GM21825 (cell line): Measurements from ENCODE around the gene EFNA3.
A peak's percentile ranks its signal among the peaks of the same experiment; 100 is the strongest.

Experiments used
- ATAC-seq: cut with Tn5 transposase; IDR thresholded peaks from one replicate; pipeline ENCODE4 v1.9.1; 2021; ENCODE audit warnings: mild to moderate bottlenecking, moderate library complexity; ENCODE audit not compliant: unreplicated experiment

Gene EFNA3

DNA sequence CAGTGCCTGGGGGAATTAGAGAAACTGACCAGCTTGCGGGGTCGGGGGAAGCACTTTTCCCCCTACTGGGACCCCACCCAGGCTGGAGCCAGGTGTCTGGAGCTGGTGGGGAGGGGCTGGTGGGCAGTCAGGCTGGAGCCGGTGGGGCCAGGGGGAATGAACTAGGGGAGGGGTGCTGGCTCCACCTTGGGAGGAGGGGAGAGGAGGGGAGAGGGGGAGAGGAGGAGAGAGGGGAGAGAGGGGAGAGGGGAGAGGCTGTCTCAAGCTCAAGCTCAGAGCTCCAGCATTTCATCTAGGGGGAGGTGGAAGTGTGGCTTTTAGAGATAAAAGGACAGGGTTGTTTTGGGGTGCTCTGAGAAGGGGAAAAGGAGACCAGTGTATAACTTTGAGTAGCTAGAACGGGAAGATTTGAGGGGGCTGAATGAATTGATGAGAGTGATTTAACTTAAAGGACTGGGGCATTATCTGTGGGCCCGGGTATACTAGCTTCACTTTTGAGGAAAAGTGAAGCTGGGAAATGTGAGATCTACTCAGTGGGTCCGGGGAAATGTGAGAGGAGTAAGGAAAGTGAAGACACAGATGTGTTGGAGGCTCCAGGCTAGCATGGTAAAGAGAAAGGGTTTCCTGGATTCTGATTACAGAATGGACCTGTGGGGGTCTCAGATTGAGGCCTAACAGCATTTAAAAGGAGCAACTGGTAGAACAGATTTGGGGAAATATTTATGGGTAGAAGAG is 51.8 kb downstream of the EFNA3 start:
- ATAC-seq: no peak

DNA sequence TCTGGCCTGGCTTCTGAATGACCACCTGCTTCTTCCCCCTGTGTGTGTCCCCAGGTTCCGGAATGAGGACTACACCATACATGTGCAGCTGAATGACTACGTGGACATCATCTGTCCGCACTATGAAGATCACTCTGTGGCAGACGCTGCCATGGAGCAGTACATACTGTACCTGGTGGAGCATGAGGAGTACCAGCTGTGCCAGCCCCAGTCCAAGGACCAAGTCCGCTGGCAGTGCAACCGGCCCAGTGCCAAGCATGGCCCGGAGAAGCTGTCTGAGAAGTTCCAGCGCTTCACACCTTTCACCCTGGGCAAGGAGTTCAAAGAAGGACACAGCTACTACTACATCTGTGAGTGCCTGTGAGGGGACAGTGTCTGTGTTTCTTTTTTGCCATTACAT is 52.6 kb downstream of the EFNA3 start:
- no peak for ATAC-seq

DNA sequence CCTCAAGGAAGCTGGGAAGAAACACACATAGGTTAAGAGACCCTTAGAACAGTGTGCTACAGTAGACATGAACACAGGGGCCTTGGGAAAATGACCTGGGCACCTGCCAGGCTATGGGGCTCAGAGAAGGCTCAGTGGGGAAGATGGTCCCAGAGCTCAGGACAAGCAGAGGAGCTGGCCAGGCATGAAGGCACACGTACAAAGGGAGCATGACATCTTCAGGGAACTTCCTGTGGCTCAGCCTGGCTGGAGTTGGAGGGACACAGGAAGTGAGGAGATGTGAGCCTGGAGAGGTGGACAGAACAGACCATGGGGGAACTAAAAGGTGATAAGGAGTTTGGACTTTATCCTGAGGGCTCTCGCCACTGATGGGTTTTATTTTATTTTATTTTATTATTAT is 53.2 kb downstream of the EFNA3 start:
- ATAC-seq: no peak

DNA sequence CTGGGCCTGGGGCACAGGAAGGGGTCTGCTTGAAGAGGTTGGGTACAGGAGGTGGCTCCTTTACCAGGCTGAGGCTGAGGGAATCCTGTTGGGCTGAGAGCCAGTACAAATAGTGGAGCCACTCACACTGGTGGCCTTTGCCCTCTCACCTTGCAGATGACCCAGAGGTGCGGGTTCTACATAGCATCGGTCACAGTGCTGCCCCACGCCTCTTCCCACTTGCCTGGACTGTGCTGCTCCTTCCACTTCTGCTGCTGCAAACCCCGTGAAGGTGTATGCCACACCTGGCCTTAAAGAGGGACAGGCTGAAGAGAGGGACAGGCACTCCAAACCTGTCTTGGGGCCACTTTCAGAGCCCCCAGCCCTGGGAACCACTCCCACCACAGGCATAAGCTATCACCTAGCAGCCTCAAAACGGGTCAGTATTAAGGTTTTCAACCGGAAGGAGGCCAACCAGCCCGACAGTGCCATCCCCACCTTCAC is 55.2 kb downstream of the EFNA3 start:
- no peak for ATAC-seq

DNA sequence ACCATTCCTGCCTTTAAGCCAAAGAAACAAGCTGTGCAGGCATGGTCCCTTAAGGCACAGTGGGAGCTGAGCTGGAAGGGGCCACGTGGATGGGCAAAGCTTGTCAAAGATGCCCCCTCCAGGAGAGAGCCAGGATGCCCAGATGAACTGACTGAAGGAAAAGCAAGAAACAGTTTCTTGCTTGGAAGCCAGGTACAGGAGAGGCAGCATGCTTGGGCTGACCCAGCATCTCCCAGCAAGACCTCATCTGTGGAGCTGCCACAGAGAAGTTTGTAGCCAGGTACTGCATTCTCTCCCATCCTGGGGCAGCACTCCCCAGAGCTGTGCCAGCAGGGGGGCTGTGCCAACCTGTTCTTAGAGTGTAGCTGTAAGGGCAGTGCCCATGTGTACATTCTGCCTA is 55.7 kb downstream of the EFNA3 start:
- no peak for ATAC-seq

DNA sequence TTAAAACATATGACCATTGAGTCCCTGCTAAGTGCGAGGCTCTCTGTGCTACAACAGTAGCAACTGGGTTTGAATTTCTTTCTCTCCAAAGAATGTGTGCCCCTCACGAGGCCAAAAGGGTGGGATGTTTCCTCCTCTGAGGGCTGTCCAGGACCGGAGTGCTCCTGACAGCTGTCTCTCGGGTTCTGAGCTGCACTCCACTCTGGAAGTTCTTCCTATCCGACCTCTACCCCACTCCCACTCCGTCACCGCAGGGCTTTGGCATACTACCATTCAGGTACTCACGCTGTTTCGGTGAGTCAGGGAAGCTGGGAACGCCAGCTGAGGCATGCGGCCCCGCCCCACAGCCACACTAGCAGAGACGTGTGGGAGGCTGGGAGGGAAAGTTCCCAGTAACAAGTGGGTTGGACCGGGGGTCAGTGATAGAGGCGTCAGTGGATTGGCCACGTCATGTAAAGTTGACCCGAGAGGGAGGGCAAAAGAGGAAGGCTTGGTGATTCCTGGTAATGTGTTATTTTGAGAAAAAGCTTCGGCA is 56.3 kb downstream of the EFNA3 start:
- no peak for ATAC-seq

DNA sequence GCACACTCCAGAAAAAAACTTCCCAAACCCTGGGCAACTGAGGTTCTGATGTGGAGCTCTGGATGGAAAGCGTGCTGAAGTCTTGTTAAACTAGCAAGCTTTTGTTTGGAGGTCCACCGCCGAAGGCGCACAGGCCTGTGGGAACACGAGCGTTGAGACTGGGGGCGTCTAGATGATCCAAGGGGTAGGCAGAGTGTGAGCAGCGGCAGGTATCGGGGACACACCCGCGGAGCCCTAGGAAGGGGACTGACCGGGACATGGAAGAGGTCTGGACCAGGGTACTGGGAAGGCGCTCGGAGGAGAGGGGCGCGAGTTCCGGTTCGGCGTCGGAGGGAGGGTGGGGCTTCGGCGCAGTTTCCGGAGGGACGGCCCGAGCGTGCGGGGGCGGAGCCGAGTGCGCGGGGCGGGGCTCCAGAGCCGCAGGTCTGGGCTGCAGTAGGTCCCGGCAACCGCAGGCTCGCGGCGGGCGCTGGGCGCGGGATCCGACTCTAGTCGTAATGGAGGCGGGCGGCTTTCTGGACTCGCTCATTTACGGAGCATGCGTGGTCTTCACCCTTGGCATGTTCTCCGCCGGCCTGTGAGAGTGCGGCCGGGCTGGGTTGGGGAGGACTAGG is 56.9 kb downstream of the EFNA3 start, which contains the start of gene SLC50A1:
Gene SLC50A1, plus strand, starts transcription at position 438 of the 614 bp plus-strand sequence. Its CDS starts 60 bp downstream, at position 498.
- peak; percentile 80 for ATAC-seq

DNA sequence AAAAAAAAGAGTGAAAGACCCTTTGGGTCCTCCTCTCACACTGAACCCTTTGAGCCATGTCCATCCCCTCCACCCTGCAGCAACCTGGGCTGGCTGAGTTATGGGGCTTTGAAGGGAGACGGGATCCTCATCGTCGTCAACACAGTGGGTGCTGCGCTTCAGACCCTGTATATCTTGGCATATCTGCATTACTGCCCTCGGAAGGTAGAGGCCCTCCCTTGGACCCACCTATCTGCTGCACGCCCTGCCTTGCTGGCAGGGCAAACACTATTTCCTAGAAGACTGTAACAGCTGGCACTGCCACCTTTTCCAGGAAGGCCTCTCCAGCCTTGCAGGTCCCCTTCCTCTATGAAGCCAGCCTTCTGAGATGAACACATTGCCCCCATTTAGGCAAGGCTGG is 58.1 kb downstream of the EFNA3 start:
- ATAC-seq: no peak
